ENCODE measurements around the gene TSPAN33. TPM values are rescaled to one million over a fixed set of nuclear protein-coding genes. Genes with fewer than 3 reads are reported as not detected.

Gene TSPAN33
- total and polyA plus RNA-seq, 2 of the 13 experiments (the other 11 are each of a cell fraction or from before 2014, with no cell fraction given), result 15.3 to 16.5 TPM

DNA sequence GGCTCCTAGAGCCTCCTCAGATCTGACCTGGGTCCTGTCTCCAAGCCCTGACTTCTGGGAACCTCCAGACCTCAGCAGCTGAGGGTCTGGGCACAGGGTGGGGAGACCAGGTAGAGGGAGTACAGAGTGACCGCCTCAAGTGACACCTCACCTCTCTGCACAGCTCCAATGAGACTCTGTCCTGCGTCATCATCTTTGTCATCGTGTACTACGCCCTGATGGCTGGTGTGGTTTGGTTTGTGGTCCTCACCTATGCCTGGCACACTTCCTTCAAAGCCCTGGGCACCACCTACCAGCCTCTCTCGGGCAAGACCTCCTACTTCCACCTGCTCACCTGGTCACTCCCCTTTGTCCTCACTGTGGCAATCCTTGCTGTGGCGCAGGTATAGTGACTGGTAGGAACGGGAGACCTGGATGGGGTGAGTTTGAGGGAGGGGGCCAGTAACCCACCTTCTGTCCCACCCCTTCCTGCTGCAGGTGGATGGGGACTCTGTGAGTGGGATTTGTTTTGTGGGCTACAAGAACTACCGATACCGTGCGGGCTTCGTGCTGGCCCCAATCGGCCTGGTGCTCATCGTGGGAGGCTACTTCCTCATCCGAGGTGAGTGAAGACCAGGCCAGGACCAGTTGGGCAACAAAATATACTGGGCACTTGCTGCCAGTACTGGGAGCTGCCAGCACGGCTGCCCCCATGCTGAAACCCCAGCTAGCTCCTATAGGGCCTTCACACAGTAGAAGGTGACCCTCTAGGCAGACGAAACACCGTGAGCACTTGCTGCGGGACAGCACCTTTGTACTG, 61.7 kb downstream of the TSPAN33 start:
- POLR2A ChIA-PET, result no interaction called here
- ATAC-seq (no peak), DNase-seq (ENCODE audit: low spot score) (no peak), FAIRE-seq (no peak)
- Histone ChIP-seq H3K4me3 (replicated peaks in 1 of 3; ENCODE audit: insufficient read depth in 1 of 3, low read depth in 2 of 3, low read length in 3 of 3) (no peak overlapping the region), H3K36me3 (replicated peaks in 1 of 2; ENCODE audit: control insufficient read depth in 1 of 2, insufficient read depth in 2 of 2, low read length in 2 of 2) (peaks cover 25 to 42% of the 10 kb centered on the region in 2 experiments; a peak in 4 of 5 replicates), H3K27ac (ENCODE audit: extremely low read length, insufficient read depth, low read length) (no peak overlapping the region), H3K4me2 (ENCODE audit: low read depth, low read length) (no peak overlapping the region), H3K79me2 (ENCODE audit: insufficient read depth, low read length) (peaks cover 4% of the 10 kb centered on the region), H2AFZ (ENCODE audit: low read length) (no peak overlapping the region), H3K9ac (ENCODE audit: insufficient read depth, low read depth, low read length) (no peak overlapping the region), H4K20me1 (ENCODE audit: insufficient read depth, low read length) (no peaks in the 10 kb centered on the region; the same call in 1 of the 2 replicates), H3K9me3 (ENCODE audit: low read length) (no peaks in the 10 kb centered on the region), H3K4me1 (ENCODE audit: insufficient read depth, low read length) (peaks cover 25% of the 10 kb centered on the region), H3K27me3 (ENCODE audit: control insufficient read depth in 1 of 2, insufficient read depth in 2 of 2, low read length in 2 of 2) (no peaks in the 10 kb centered on the region)
- intact Hi-C loops (cut with micrococcal nuclease; ENCODE audit: unreplicated experiment) (no loop called here), in situ Hi-C loops (cut with HindIII; ENCODE audit: extremely low pct_ligation_motif_present, low pct_unique_long_range_greater_than_20kb) (no loop called here)
- CTCF ChIA-PET (ENCODE audit: low intra/inter-chr PET ratio, low total read pairs), result no interaction called here
- BruUV-seq (replicated peaks), result no TSS peak
- TF ChIP-seq, protein P1, sequence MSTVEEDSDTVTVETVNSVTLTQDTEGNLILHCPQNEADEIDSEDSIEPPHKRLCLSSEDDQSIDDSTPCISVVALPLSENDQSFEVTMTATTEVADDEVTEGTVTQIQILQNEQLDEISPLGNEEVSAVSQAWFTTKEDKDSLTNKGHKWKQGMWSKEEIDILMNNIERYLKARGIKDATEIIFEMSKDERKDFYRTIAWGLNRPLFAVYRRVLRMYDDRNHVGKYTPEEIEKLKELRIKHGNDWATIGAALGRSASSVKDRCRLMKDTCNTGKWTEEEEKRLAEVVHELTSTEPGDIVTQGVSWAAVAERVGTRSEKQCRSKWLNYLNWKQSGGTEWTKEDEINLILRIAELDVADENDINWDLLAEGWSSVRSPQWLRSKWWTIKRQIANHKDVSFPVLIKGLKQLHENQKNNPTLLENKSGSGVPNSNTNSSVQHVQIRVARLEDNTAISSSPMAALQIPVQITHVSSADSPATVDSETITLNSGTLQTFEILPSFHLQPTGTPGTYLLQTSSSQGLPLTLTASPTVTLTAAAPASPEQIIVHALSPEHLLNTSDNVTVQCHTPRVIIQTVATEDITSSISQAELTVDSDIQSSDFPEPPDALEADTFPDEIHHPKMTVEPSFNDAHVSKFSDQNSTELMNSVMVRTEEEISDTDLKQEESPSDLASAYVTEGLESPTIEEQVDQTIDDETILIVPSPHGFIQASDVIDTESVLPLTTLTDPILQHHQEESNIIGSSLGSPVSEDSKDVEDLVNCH (CRISPR knock-in tag; IDR thresholded peaks at IDR 0.05), result no peak
- WGBS (ENCODE audit: low lambda C conversion rate), result 98% methylated on average over 17 of the region's 18 CpGs

DNA sequence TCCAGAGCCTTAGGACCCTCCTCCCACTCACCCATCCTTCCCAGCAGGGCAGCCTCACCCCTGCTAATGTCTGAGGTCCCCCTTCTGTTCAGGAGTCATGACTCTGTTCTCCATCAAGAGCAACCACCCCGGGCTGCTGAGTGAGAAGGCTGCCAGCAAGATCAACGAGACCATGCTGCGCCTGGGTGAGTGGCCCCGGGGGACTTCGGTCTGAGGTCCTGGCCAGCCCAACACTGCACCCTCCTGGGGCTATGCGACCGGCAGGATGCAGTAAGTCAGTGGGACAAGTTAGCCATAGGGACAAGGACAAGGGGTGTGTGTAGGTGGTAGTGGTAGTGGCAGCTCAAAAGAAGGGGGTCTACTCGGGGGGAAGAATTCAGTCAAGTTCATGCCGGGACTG, 64.2 kb downstream of the TSPAN33 start:
- no peak overlapping the region for H3K9ac ChIP-seq (ENCODE audit: insufficient read depth, low read depth, low read length)
- intact Hi-C loops (cut with micrococcal nuclease; ENCODE audit: unreplicated experiment) (no loop called here), in situ Hi-C loops (cut with HindIII; ENCODE audit: extremely low pct_ligation_motif_present, low pct_unique_long_range_greater_than_20kb) (no loop called here)
- H3K4me1 ChIP-seq (ENCODE audit: insufficient read depth, low read length), result peaks cover 2% of the 10 kb centered on the region
- H3K27me3 ChIP-seq (ENCODE audit: control insufficient read depth in 1 of 2, insufficient read depth in 2 of 2, low read length in 2 of 2), result no peaks in the 10 kb centered on the region
- ChIA-PET POLR2A (no interaction called here), CTCF (ENCODE audit: low intra/inter-chr PET ratio, low total read pairs) (interaction anchor here (5.1 kb wide), 1 partner anchor 44 kb away, joined by 50 read pairs; no protein-coding TSS in a partner anchor)
- no peak overlapping the region for H2AFZ ChIP-seq (ENCODE audit: low read length)
- 74% methylated on average over 7 of the region's 9 CpGs for WGBS (ENCODE audit: low lambda C conversion rate)
- TF ChIP-seq BRCA1 (CRISPR knock-in tag; IDR thresholded peaks at IDR 0.05), result no peak
- TF ChIP-seq, protein P2, sequence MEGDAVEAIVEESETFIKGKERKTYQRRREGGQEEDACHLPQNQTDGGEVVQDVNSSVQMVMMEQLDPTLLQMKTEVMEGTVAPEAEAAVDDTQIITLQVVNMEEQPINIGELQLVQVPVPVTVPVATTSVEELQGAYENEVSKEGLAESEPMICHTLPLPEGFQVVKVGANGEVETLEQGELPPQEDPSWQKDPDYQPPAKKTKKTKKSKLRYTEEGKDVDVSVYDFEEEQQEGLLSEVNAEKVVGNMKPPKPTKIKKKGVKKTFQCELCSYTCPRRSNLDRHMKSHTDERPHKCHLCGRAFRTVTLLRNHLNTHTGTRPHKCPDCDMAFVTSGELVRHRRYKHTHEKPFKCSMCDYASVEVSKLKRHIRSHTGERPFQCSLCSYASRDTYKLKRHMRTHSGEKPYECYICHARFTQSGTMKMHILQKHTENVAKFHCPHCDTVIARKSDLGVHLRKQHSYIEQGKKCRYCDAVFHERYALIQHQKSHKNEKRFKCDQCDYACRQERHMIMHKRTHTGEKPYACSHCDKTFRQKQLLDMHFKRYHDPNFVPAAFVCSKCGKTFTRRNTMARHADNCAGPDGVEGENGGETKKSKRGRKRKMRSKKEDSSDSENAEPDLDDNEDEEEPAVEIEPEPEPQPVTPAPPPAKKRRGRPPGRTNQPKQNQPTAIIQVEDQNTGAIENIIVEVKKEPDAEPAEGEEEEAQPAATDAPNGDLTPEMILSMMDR (CRISPR knock-in tag; IDR thresholded peaks at IDR 0.05), result peak; percentile 12; the same call in 1 of the 2 replicates
- no peak for TF ChIP-seq KDM3A (CRISPR knock-in tag; IDR thresholded peaks at IDR 0.05; ENCODE audit: low read depth)
- TF ChIP-seq KLF6 (CRISPR knock-in tag; IDR thresholded peaks at IDR 0.05), result no peak
- H3K36me3 ChIP-seq (replicated peaks in 1 of 2; ENCODE audit: control insufficient read depth in 1 of 2, insufficient read depth in 2 of 2, low read length in 2 of 2), result peaks cover 27 to 48% of the 10 kb centered on the region in 2 experiments; a peak in 4 of 5 replicates
- H3K4me3 ChIP-seq (replicated peaks in 1 of 3; ENCODE audit: insufficient read depth in 1 of 3, low read depth in 2 of 3, low read length in 3 of 3), result no peak overlapping the region
- no peaks in the 10 kb centered on the region for H3K79me2 ChIP-seq (ENCODE audit: insufficient read depth, low read length)
- no TSS peak for BruUV-seq (replicated peaks)
- H3K9me3 ChIP-seq (ENCODE audit: low read length), result no peaks in the 10 kb centered on the region
- DNase-seq (ENCODE audit: low spot score) (no peak), FAIRE-seq (no peak), ATAC-seq (peak; percentile 10; the same call in 1 of the 3 replicates)
- H4K20me1 ChIP-seq (ENCODE audit: insufficient read depth, low read length), result no peaks in the 10 kb centered on the region; the same call in 1 of the 2 replicates
- H3K27ac ChIP-seq (ENCODE audit: extremely low read length, insufficient read depth, low read length), result no peak overlapping the region
- no peak overlapping the region for H3K4me2 ChIP-seq (ENCODE audit: low read depth, low read length)

Measured in HepG2 (cell line).